GM18870 (cell line): ENCODE measurements around the gene LY86.

Source experiments
- ATAC-seq: cut with Tn5 transposase; IDR thresholded peaks from one replicate; pipeline ENCODE4 v1.9.1; 2021; ENCODE audit warnings: moderate library complexity; ENCODE audit not compliant: unreplicated experiment

LY86 gene

GRCh38 chr6:6620766-6621425 lies 32.4 kb downstream of the LY86 start:
- ATAC-seq: no peak

- ATAC-seq: no peak
Measured at GRCh38 chr6:6622501-6622900, 34.0 kb downstream of the LY86 start.

DNA sequence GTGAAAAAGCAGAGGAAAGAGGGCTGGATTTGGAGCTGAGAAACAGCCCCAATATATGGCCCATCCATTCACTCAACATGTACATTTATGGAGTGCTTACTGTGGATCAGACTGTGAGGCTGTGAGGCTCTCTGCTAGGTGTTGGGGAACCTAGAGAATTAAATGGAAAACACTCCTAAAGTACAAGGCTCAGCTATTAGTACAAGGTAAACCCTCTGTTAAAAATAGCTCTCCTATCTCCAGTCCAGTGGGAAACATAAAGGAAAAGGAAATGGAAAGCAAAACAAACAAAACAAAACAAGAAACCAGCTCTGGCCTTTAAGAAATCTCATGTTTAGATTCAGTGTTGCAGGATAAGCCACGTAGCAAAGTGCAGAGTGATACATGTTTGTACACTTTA lies 35.0 kb downstream of the LY86 start:
- no peak for ATAC-seq

- ATAC-seq: no peak
Measured at GRCh38 chr6:6624269-6624990, 35.9 kb downstream of the LY86 start.

DNA sequence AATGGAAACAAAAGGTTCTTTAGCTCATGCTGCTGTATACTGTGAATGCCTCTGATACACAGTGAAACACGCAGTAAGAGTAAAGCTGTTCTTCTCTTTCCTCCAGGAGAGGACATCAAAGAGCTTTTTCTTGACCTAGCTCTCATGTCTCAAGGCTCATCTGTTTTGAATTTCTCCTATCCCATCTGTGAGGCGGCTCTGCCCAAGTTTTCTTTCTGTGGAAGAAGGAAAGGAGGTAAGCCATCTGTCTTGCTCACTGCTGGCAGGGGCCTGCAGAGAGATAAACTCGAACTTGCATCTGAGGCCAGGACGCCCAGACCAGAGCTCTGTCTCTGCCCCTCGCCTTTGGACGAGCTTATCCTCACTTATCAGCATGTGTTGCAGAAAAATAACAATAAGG lies 37.7 kb downstream of the LY86 start:
- no peak for ATAC-seq

DNA sequence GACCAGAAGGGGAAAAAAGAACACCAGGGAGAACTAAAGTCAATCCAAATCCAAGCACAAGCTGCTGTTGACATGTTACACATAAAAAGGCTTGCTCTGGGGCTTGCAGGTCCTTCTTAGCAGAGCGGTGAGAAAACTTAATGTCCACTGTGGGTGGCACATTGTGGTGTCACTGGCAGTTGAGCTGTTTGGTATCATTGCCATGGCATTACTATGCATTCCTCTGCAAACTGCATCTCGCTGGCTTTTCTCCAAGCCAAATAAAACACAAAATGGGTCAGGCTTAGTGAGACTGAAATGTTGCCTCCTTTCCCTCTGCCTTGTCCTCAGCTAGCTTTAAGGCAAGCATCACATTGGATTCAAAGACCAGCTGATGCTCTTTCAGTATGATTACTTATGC lies 40.9 kb downstream of the LY86 start:
- no peak for ATAC-seq

- no peak for ATAC-seq
Measured at GRCh38 chr6:6631053-6631452, 42.5 kb downstream of the LY86 start.

DNA sequence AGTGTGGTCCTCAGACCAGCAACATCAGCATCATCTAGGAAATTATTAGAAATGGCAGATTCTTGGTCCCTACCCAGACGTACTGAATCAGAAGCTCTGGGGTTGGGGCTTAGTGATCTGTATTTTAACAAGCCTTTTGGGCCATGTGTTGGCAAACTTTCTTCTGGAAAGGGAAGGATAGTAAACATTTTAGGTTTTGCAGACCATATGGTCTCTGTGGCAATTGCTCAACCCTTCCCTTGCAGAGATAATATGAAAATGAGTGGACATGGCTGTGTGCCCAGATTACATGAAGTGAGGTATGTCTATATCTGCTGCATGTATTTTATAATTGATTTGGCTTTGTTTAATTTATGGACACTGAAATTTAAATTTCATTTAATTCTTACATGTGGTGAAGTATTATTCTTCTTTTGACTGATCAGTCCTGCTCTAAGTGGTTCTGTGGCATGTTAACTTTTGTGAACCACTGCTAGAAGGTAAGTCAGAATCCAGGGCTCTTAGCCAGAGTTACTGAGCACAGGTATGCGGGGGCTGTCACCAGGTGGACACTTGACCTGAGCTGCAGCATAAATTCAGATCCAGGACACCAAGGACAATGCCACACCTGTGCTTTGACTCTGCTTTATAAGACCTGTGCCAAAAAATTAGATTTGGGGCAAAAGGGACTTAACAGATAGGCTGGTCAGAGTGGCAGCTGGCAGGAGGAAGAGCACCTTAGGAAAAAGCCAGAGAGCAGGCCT lies 43.2 kb downstream of the LY86 start:
- ATAC-seq: no peak

DNA sequence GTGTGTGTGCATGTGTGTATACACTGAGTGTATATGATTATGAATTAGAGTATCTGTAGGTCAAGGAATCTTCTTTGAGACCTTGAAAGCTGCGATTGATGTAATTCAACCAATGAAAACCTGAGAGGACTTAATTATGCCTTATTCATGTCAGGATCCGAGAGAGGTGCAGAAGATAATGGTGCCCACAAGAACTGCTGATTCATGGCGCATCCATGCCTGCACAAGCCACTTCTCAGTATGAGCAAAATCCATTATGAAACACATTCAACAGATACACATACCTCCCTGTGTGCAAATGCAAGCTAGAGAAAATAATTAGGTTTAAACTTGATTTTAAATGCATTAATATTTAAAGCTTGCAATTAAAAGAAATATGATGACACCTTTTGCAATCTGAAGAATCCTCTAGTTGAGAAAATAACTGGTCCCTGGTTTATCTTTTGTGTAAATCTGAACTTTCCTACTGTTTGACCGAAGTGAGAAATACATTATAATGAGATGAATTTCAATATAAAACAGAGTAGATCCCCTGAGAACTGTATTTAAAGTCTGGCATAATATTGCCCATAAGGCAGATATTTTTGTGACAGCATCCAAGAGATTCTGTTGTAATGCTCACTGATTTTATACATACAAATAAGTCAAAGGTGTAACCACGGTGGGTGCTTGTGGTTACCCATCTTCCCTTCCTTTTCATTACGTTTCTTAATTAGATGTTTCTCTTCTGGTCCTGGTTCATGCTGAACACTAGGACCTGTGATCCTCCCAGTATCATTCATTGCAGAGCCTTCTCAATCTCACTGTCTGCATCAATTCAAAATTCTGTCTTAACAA lies 45.6 kb downstream of the LY86 start:
- no peak for ATAC-seq

DNA sequence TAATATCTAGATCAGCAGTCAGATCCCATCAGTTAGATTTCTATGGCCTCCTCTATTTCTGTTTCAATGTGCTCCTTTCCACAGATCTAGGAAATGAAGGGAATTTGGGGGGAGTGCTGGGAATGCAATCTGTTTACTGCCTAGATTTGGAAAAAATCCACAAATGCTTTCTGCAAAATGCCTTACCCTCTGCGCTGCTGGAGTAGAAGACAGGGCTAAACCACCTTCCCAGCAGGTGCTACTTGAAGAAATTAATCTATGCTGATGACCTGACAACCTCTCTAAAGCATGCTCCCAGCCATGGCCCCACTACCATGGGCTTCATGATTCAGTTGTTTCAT lies 46.2 kb downstream of the LY86 start:
- ATAC-seq: no peak

DNA sequence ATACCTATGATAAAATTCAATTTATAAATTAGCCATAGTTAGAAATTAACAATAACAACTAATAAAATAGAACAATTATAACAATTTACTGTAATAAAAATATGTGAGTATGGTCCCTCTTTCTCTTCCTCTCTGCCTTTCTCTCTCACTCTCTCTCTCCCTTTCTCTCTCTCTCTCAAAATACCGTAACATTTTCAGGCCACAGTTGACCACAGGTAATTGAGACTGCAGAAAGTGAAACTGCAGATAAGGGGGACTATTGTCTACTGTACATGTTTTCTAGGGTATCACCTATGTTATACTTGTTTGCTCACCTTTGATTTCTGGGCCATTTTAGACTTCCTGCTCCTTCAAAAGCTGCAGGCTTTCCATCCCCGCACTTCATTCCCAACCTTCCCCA lies 46.8 kb downstream of the LY86 start:
- peak; percentile 48 for ATAC-seq

GRCh38 chr6:6635869-6636268 lies 47.3 kb downstream of the LY86 start:
- ATAC-seq: peak; percentile 54

DNA sequence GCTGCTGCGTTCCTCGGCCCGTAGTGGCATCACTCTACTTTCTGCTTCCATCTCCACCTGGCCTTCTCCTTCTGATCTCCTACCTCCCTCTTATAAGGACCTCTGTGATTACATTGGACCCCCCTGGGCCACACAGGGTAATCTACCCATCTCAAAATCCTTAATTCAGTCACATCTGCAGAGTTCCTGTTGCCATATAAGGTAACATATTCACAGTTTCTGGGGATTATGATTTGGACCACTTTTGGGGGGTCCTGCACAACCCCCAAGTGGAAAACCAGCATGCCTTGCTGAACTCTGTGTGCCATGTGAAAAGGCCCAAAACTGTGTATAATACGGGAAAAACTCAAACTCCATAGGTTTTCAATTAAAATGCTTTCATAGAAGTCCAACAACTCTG lies 51.1 kb downstream of the LY86 start:
- no peak for ATAC-seq

DNA sequence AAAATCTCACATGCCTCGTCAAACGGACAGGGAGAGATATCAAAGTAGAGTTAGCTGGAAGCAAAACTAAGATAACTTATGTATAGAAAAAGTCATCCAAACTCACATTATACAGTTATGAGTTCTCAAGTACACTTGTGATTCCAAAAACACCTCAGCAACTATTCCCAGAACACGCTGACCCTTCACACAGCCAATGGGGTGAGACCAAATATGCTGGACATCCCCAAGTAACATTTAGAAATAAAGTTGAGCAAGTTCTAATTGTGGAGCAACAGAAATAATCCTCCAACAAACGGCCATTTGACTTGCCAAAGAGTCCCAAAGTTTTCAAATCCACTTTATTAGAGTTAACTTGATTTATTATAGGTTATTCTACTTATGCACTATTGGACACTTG lies 52.4 kb downstream of the LY86 start:
- no peak for ATAC-seq

- peak; percentile 89 for ATAC-seq
Measured at GRCh38 chr6:6643398-6643797, 54.9 kb downstream of the LY86 start.

- ATAC-seq: no peak
Measured at GRCh38 chr6:6645261-6645917, 56.9 kb downstream of the LY86 start.

DNA sequence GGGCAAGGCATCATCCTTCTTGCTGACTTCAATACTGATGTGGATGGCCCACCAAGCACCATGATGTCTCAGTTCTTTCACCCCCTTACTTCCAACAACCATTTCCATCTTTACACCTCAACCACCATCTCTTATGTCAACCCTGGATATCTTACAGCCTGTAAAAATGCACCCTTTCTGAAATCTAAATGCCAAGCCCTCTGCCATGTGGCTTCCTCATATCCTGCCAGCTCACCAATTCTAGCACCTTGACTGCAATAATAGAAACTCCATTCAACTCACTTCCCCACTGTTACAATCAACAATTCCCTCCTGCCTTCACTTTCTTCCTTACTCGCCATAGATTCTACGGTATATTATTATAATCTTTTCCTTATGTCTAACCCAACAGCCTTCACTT lies 57.9 kb downstream of the LY86 start:
- no peak for ATAC-seq

GRCh38 chr6:6646859-6647258 lies 58.3 kb downstream of the LY86 start:
- ATAC-seq: no peak

DNA sequence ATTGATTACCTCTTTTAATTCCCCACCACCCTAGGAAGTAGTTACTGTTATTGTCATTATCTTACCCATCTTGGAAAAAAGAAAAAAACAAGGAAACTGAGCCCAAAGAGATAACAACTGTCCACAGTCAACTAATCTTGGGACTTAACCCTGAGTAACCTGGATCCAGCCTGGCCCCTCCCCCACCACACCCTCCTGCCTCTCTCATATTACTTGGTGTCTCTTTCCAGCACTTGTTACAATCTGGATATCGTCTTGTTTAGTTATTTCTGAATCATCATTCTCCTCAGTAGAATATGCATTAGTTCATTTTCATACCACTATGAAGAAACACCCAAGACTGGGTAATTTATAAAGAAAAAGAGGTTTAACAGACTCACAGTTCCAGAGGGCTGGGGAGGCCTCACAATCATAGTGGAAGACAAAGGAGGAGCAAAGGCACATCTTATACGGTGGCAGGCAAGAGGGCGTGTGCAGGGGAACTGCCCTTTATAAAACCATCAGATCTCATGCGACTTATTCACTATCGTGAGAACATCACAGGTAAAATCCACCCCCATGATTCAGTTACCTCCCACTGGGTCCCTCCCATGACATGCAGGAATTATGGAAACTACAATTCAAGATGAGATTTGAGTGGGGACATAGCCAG lies 60.3 kb downstream of the LY86 start:
- no peak for ATAC-seq

DNA sequence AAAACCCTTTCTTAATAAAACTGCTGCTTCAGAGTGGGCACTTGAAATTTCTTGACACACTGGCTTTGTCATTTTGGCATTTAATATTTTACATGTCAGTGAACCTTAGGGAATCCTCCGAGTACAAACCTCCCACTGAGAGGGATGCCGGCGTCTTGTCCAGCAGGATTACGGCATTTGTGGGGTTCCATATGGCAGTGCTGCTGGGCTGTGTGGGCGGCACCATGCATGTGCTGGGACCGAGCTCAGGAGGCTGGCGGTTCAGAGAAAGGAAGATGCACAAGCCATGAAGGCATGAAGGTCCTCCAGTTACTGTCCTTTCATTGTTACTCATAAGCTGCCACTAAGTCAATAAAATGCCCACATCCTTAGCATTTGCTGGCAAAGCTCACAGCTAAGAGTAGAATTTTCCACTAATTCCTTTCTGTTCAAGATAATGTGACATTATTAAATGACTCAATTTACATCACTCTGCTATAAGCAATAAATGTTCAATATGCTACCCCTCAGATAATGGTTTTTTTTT lies 61.4 kb downstream of the LY86 start:
- no peak for ATAC-seq
